Activated B cell treated with CpG ODN at 0.5 μM for 24 hours (primary cell): ENCODE measurements around the gene SH3PXD2A. TPM values are rescaled to one million over a fixed set of nuclear protein-coding genes. Genes with fewer than 3 reads are reported as not detected.
"Not testable (repeated sequence)": the region's sequence is repeated elsewhere in the genome, so short reads cannot be mapped to it uniquely, and the experiment has no call there.

Source experiments
- ATAC-seq: fragments of 200-7000 bp; cut with Tn5 transposase; one replicate; pipeline ENCODE4 v1.10.0; 2021; ENCODE audit warnings: low read depth, mild to moderate bottlenecking, moderate library complexity
- CTCF ChIA-PET: fragments of 350-600 bp; sonication (Branson Sonifier 250); formaldehyde crosslinking; loops from one replicate; lab custom pipeline; 2021; ENCODE audit warnings: antibody characterized with exemption; lab: Charles Lee
- POLR2A ChIA-PET: fragments of 350-600 bp; sonication (Branson Sonifier 250); formaldehyde crosslinking; loops from one replicate; lab custom pipeline; 2021; ENCODE audit warnings: antibody characterized with exemption; lab: Charles Lee
- DNase-seq: peaks from one replicate; pipeline ENCODE4 v3.0.0; 2022
- H3K27ac Mint-ChIP-seq: one replicate; pipeline ENCODE4 v1.8.0; 2020; ENCODE audit warnings: mixed read lengths
- H3K27me3 Mint-ChIP-seq: one replicate; pipeline ENCODE4 v1.8.0; 2021; ENCODE audit warnings: mixed read lengths
- H3K36me3 Mint-ChIP-seq: one replicate; pipeline ENCODE4 v1.8.0; 2021; ENCODE audit warnings: low read depth, mixed read lengths
- H3K4me1 Mint-ChIP-seq: one replicate; pipeline ENCODE4 v1.8.0; 2021; ENCODE audit warnings: mixed read lengths
- H3K4me3 Mint-ChIP-seq: one replicate; pipeline ENCODE4 v1.8.0; 2020; ENCODE audit warnings: mild to moderate bottlenecking, mixed read lengths
- H3K9me3 Mint-ChIP-seq: one replicate; pipeline ENCODE4 v1.8.0; 2020; ENCODE audit warnings: mixed read lengths
- CTCF ChIP-seq: fragments of 200-600 bp; IDR thresholded peaks from one replicate; pipeline ENCODE4 v1.8.0; 2022; ENCODE audit warnings: antibody characterized with exemption, mild to moderate bottlenecking
- intact Hi-C: fragments of 100-400 bp; cut with micrococcal nuclease; formaldehyde crosslinking; loops from one replicate; pipeline ENCODE4 v1.15.1; 2024
- total RNA-seq: library from RNA; stranded (reverse); gene quantifications from 2 replicates; pipeline ENCODE4 v1.2.3, GENCODE V29; 2022

Gene SH3PXD2A
- total RNA-seq, 1 donor from 2014 or later = 18.2 TPM

GRCh38 chr10:103814626-103815370 is 40.6 kb downstream of the SH3PXD2A start:
- TF ChIP-seq CTCF = no peak
- peaks cover 22% of the 10 kb centered on the region for H3K27me3 Mint-ChIP-seq
- ChIA-PET POLR2A (no interaction called here), CTCF (no interaction called here)
- H3K27ac Mint-ChIP-seq = no peak overlapping the region
- H3K4me3 Mint-ChIP-seq = no peak overlapping the region
- H3K36me3 Mint-ChIP-seq = no peaks in the 10 kb centered on the region
- DNase-seq (no peak), ATAC-seq (no peak)
- no peaks in the 10 kb centered on the region for H3K9me3 Mint-ChIP-seq
- intact Hi-C loops = no loop called here
- no peaks in the 10 kb centered on the region for H3K4me1 Mint-ChIP-seq

GRCh38 chr10:103814105-103814504 is 41.3 kb downstream of the SH3PXD2A start:
- H3K27me3 Mint-ChIP-seq = peaks cover 16% of the 10 kb centered on the region
- no peak for DNase-seq
- no peaks in the 10 kb centered on the region for H3K36me3 Mint-ChIP-seq
- H3K4me3 Mint-ChIP-seq = no peak overlapping the region
- POLR2A ChIA-PET = no interaction called here
- CTCF ChIA-PET = no interaction called here
- no peaks in the 10 kb centered on the region for H3K4me1 Mint-ChIP-seq
- H3K9me3 Mint-ChIP-seq = no peaks in the 10 kb centered on the region
- no peak overlapping the region for H3K27ac Mint-ChIP-seq
- TF ChIP-seq CTCF = no peak
- no peak for ATAC-seq
- intact Hi-C loops = no loop called here

- H3K4me1 Mint-ChIP-seq, CTCF ChIA-PET, ATAC-seq, DNase-seq, H3K9me3 Mint-ChIP-seq, H3K27ac Mint-ChIP-seq, H3K4me3 Mint-ChIP-seq, H3K36me3 Mint-ChIP-seq, POLR2A ChIA-PET, intact Hi-C loops: not testable (repeated sequence)
- peaks cover 15% of the 10 kb centered on the region for H3K27me3 Mint-ChIP-seq
Measured at GRCh38 chr10:103813312-103813711, 42.1 kb downstream of the SH3PXD2A start.

GRCh38 chr10:103812432-103812831 is 42.9 kb downstream of the SH3PXD2A start:
- ChIA-PET POLR2A (no interaction called here), CTCF (no interaction called here)
- intact Hi-C loops = no loop called here
- Mint-ChIP-seq H3K9me3 (no peaks in the 10 kb centered on the region), H3K27me3 (peaks cover 13% of the 10 kb centered on the region), H3K27ac (no peak overlapping the region), H3K4me1 (no peaks in the 10 kb centered on the region), H3K4me3 (no peak overlapping the region), H3K36me3 (no peaks in the 10 kb centered on the region)
- ATAC-seq (no peak), DNase-seq (no peak)
- TF ChIP-seq CTCF = no peak

- TF ChIP-seq CTCF = no peak
- H3K4me1 Mint-ChIP-seq = no peaks in the 10 kb centered on the region
- POLR2A ChIA-PET = no interaction called here
- H3K36me3 Mint-ChIP-seq = no peaks in the 10 kb centered on the region
- DNase-seq (no peak), ATAC-seq (no peak)
- CTCF ChIA-PET = no interaction called here
- H3K27me3 Mint-ChIP-seq = peaks cover 13% of the 10 kb centered on the region
- H3K27ac Mint-ChIP-seq = no peak overlapping the region
- H3K4me3 Mint-ChIP-seq = no peak overlapping the region
- H3K9me3 Mint-ChIP-seq = no peaks in the 10 kb centered on the region
- intact Hi-C loops = no loop called here
Measured at GRCh38 chr10:103812004-103812403, 43.4 kb downstream of the SH3PXD2A start.
